CD14-positive monocyte (primary cell): ENCODE measurements around the gene CST3. TPM values are rescaled to one million over a fixed set of nuclear protein-coding genes. Genes with fewer than 3 reads are reported as not detected.

ENCODE experiments used
- DNase-seq, 3 donors: peaks; one replicate each; pipeline ENCODE4 v3.0.0-alpha.2; 2011 to 2022
- H2AFZ ChIP-seq: 2 replicates; pipeline ENCODE4 v1.6.0; 2012; ENCODE audit warnings: mild to moderate bottlenecking, low read depth, low read length, inconsistent platforms; ENCODE audit not compliant: insufficient read depth, poor library complexity, severe bottlenecking
- H3K27ac ChIP-seq, 2 donors: 1 replicate in 1 of 2; 2 replicates in 1 of 2; pipeline ENCODE4 v1.5.1; 2012 to 2013; ENCODE audit warnings: low read length in 2 of 2, control low read depth in 1 of 2, inconsistent platforms in 1 of 2, low read depth in 1 of 2, mild to moderate bottlenecking in 1 of 2
- H3K27me3 ChIP-seq, 2 donors: one replicate each; pipeline versions ENCODE4 v1.6.0 to v1.6.1; 2011 to 2013; ENCODE audit warnings: low read length in 2 of 2; ENCODE audit not compliant: control insufficient read depth in 2 of 2, insufficient read depth in 2 of 2
- H3K36me3 ChIP-seq, 2 donors: replicated peaks in 1 of 2; 1 replicate in 1 of 2; 2 replicates in 1 of 2; pipeline versions ENCODE4 v1.5.1 to v1.6.1; 2012 to 2013; ENCODE audit warnings: low read length in 2 of 2, control low read depth in 1 of 2, inconsistent platforms in 1 of 2, mild to moderate bottlenecking in 1 of 2; ENCODE audit not compliant: insufficient read depth in 2 of 2, control insufficient read depth in 1 of 2
- H3K4me1 ChIP-seq, 2 donors: 1 replicate in 1 of 2; 2 replicates in 1 of 2; pipeline versions ENCODE4 v1.5.1 to v1.6.1; 2012 to 2013; ENCODE audit warnings: low read length in 2 of 2, control low read depth in 1 of 2, inconsistent platforms in 1 of 2, mild to moderate bottlenecking in 1 of 2, moderate library complexity in 1 of 2; ENCODE audit not compliant: insufficient read depth in 2 of 2, control insufficient read depth in 1 of 2
- H3K4me2 ChIP-seq: replicated peaks from 2 replicates; pipeline ENCODE3; 2012; ENCODE audit warnings: low read length, moderate library complexity, mild to moderate bottlenecking; ENCODE audit not compliant: poor library complexity, severe bottlenecking; ENCODE audit errors: extremely low read depth
- H3K4me3 ChIP-seq, 3 experiments: fragments of 200-600 bp in 1 of 3; sonication (generic) in 1 of 3; replicated peaks in 1 of 3; 1 replicate in 2 of 3; 2 replicates in 1 of 3; pipeline ENCODE4 v1.5.1; 2011 to 2013; ENCODE audit warnings: low read length in 3 of 3, mild to moderate bottlenecking in 3 of 3, control low read depth in 2 of 3, low read depth in 2 of 3, inconsistent platforms in 1 of 3, moderate library complexity in 1 of 3
- H3K79me2 ChIP-seq: 2 replicates; pipeline ENCODE4 v1.6.0; 2012; ENCODE audit warnings: mild to moderate bottlenecking, control low read depth, inconsistent platforms, low read length, moderate library complexity; ENCODE audit not compliant: insufficient read depth
- H3K9ac ChIP-seq: 2 replicates; pipeline ENCODE4 v1.6.0; 2017; ENCODE audit warnings: low read length, mild to moderate bottlenecking; ENCODE audit not compliant: insufficient read depth, poor library complexity, severe bottlenecking
- H3K9me3 ChIP-seq, 2 donors: replicated peaks in 1 of 2; 1 replicate in 1 of 2; 2 replicates in 1 of 2; pipeline versions ENCODE4 v1.5.1 to v1.6.1; 2012 to 2013; ENCODE audit warnings: low read length in 2 of 2, control low read depth in 1 of 2; ENCODE audit not compliant: control insufficient read depth in 1 of 2, insufficient read depth in 1 of 2
- H4K20me1 ChIP-seq: 2 replicates; pipeline ENCODE4 v1.6.0; 2012; ENCODE audit warnings: mild to moderate bottlenecking, low read length, control low read depth, moderate library complexity; ENCODE audit not compliant: insufficient read depth
- H3K27ac Mint-ChIP-seq, 7 donors: one replicate each; pipeline ENCODE4 v1.8.0; 2020; ENCODE audit warnings: mild to moderate bottlenecking in 7 of 7, mixed read lengths in 7 of 7, moderate library complexity in 6 of 7, inconsistent platforms in 2 of 7
- H3K27me3 Mint-ChIP-seq, 3 donors: one replicate each; pipeline ENCODE4 v1.8.0; 2021 to 2022; ENCODE audit warnings: low read depth in 3 of 3, mild to moderate bottlenecking in 3 of 3, mixed read lengths in 3 of 3, moderate library complexity in 3 of 3, inconsistent platforms in 1 of 3
- H3K36me3 Mint-ChIP-seq, 2 donors: one replicate each; pipeline ENCODE4 v1.8.0; 2020; ENCODE audit warnings: mixed read lengths in 2 of 2, inconsistent platforms in 1 of 2, mild to moderate bottlenecking in 1 of 2
- H3K4me1 Mint-ChIP-seq: one replicate; pipeline ENCODE4 v1.8.0; 2020; ENCODE audit warnings: mild to moderate bottlenecking, mixed read lengths
- H3K4me3 Mint-ChIP-seq, 2 donors: one replicate each; pipeline ENCODE4 v1.8.0; 2020; ENCODE audit warnings: mild to moderate bottlenecking in 2 of 2, mixed read lengths in 2 of 2, moderate library complexity in 1 of 2
- H3K9me3 Mint-ChIP-seq, 7 donors: one replicate each; pipeline ENCODE4 v1.8.0; 2020 to 2022; ENCODE audit warnings: mixed read lengths in 7 of 7, mild to moderate bottlenecking in 6 of 7, moderate library complexity in 6 of 7, inconsistent platforms in 2 of 7
- CTCF ChIP-seq: fragments of 200-600 bp; IDR thresholded peaks from one replicate; pipeline ENCODE4 v1.8.0; 2022; ENCODE audit warnings: antibody characterized with exemption, mild to moderate bottlenecking
- WGBS: methylation state at CpG from one replicate; pipeline ENCODE4 v1.1.5; 2013; ENCODE audit warnings: missing lambda C conversion rate; ENCODE audit not compliant: insufficient coverage; 5-methylcytosine and 5-hydroxymethylcytosine counted together
- intact Hi-C, 2 donors: fragments of 100-400 bp; cut with micrococcal nuclease; formaldehyde crosslinking; loops; one replicate each; pipeline versions ENCODE4 v1.15.0 to v1.15.1; 2023
- polyA plus RNA-seq, 3 donors: library from polyadenylated mRNA; depleted of rRNA in 1 of 3; unstranded in 2 of 3; stranded (reverse) in 1 of 3; fragments of 300-500 nt in 2 of 3; fragments of >200 nt in 1 of 3; fragmentation: Illumina TruSeq in 2 of 3; gene quantifications; 1 replicate in 2 of 3; 2 replicates in 1 of 3; pipeline ENCODE4 v1.2.3, GENCODE V29; 2012 to 2021

CST3 gene
- polyA plus RNA-seq, 3 donors = 1,459 to 3,222 (median 2,657) TPM

GRCh38 chr20:23670361-23670760, 32.6 kb upstream of the CST3 start:
- Histone ChIP-seq H3K9ac (no peak overlapping the region), H2AFZ (no peak overlapping the region), H3K27me3 (no peaks in the 10 kb centered on the region), H3K4me2 (no peak overlapping the region), H3K36me3 (no peaks in the 10 kb centered on the region), H3K27ac (no peak overlapping the region), H3K4me3 (no peak overlapping the region), H3K4me1 (peaks cover 4 to 5% of the 10 kb centered on the region in 2 donors), H3K9me3 (no peaks in the 10 kb centered on the region), H4K20me1 (no peaks in the 10 kb centered on the region), H3K79me2 (no peaks in the 10 kb centered on the region)
- peaks cover 0 to 4% (median 0%) of the 10 kb centered on the region in 7 donors for H3K9me3 Mint-ChIP-seq
- 13% methylated on average over 1 of the region's 1 CpG for WGBS
- intact Hi-C loops = no loop called here
- DNase-seq = no peak
- H3K36me3 Mint-ChIP-seq = no peaks in the 10 kb centered on the region
- H3K27me3 Mint-ChIP-seq = peaks cover 0 to 5% (median 0%) of the 10 kb centered on the region in 3 donors
- H3K4me1 Mint-ChIP-seq = peaks cover 6% of the 10 kb centered on the region
- no peak for TF ChIP-seq CTCF
- no peak overlapping the region for H3K4me3 Mint-ChIP-seq
- no peak overlapping the region for H3K27ac Mint-ChIP-seq

- Mint-ChIP-seq H3K4me3 (no peak overlapping the region), H3K27me3 (peaks cover 0 to 3% (median 0%) of the 10 kb centered on the region in 3 donors), H3K4me1 (peaks cover 6% of the 10 kb centered on the region), H3K27ac (no peak overlapping the region), H3K36me3 (no peaks in the 10 kb centered on the region), H3K9me3 (peaks cover 0 to 4% (median 0%) of the 10 kb centered on the region in 7 donors)
- WGBS = 91% methylated on average over 5 of the region's 7 CpGs
- TF ChIP-seq CTCF = no peak
- no peak overlapping the region for H3K4me2 ChIP-seq
- no peak overlapping the region for H2AFZ ChIP-seq
- H3K79me2 ChIP-seq = no peaks in the 10 kb centered on the region
- intact Hi-C loops = loop anchor here in 1 of 2 donors (5.0 kb wide), 1 partner anchor 327 kb away; no protein-coding TSS in a partner anchor
- H3K9ac ChIP-seq = no peak overlapping the region
- H3K27me3 ChIP-seq = no peaks in the 10 kb centered on the region
- no peak overlapping the region for H3K27ac ChIP-seq
- H3K36me3 ChIP-seq = no peaks in the 10 kb centered on the region
- peaks cover 4 to 5% of the 10 kb centered on the region in 2 donors for H3K4me1 ChIP-seq
- no peaks in the 10 kb centered on the region for H3K9me3 ChIP-seq
- no peaks in the 10 kb centered on the region for H4K20me1 ChIP-seq
- no peak for DNase-seq
- no peak overlapping the region for H3K4me3 ChIP-seq
These were observed 32.1 kb upstream of the CST3 start for GRCh38 chr20:23669866-23670265.
